Measurements from ENCODE around the gene IDH1. TPM values are rescaled to one million over a fixed set of nuclear protein-coding genes. Genes with fewer than 3 reads are reported as not detected.

Gene IDH1
- total and polyA plus RNA-seq, 2 of the 13 experiments (the other 11 are each of a cell fraction or from before 2014, with no cell fraction given): 312 to 1,077 TPM

DNA sequence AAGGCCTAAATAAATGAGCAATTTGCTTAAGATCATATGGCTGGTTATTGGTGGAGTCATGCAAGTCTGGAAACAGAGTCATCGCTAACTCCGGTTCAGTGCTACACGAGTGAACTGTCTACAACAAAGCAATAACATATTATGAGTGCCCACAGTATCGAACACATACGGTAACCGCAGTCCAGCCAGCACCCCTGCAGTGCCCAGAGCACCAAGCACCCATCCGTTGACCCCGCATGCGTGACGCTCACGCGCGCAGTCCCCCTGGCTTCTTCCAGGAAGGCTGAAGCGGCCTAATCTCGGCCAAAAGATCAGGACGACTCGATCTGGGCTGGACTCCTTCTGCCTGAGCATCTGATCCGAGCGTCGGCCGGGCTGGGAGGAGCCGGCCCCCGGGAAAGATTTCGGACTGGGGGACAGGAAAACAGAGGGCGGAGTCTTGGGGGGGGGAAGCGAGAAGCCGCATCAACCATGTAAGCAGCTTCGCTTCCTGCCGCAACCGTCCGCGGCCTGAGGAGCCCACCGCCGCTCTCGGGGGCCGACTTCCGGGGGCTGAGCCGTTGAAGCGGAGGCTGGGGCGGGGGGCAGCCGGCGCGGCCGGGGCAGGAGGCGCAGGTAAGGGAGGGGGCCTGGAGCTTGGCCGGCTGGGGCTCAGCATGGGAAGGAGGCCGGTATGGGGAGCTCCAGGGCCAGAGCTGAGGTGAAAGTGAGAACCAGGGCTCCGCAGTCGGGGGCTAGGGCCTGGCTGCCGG, 11.1 kb upstream of the IDH1 start, which contains the start of gene PIKFYVE (continued):
- TF ChIP-seq ESRRA (CRISPR knock-in tag; IDR thresholded peaks at IDR 0.05; ENCODE audit: low read depth) (peak; percentile 67), KLF12 (CRISPR knock-in tag; IDR thresholded peaks at IDR 0.05; ENCODE audit: borderline replicate concordance) (no peak), RBM22 (optimal IDR thresholded peaks at IDR 0.05; ENCODE audit: low read length) (no peak), ZNF879 (CRISPR knock-in tag; IDR thresholded peaks at IDR 0.05) (no peak), TBP (CRISPR knock-in tag; IDR thresholded peaks at IDR 0.05) (0 out of 2 replicates have a peak, but pooled peaks have one; percentile 10), ARID2 (CRISPR knock-in tag; IDR thresholded peaks at IDR 0.05; ENCODE audit: borderline replicate concordance) (no peak), YY1 (IDR thresholded peaks at IDR 0.05; ENCODE audit: insufficient read depth, insufficient replicate concordance, low read depth, low read length) (peak; percentile 89), HNRNPL (IDR thresholded peaks at IDR 0.05; ENCODE audit: low read depth, low read length) (peak; percentile 71; the same call in 1 of the 2 replicates), KLF6 (CRISPR knock-in tag; IDR thresholded peaks at IDR 0.05) (peak; percentile 50; the same call in 1 of the 2 replicates), NR2F2 (IDR thresholded peaks at IDR 0.05; ENCODE audit: borderline replicate concordance, low read depth) (no peak; the same call in 1 of the 2 replicates), ZNF207 (IDR thresholded peaks at IDR 0.05; ENCODE audit: borderline replicate concordance) (no peak), KLF13 (CRISPR knock-in tag; IDR thresholded peaks at IDR 0.05) (no peak), NFE2L2 (IDR thresholded peaks at IDR 0.05; ENCODE audit: low read length) (no peak)
- TF ChIP-seq, protein P1, sequence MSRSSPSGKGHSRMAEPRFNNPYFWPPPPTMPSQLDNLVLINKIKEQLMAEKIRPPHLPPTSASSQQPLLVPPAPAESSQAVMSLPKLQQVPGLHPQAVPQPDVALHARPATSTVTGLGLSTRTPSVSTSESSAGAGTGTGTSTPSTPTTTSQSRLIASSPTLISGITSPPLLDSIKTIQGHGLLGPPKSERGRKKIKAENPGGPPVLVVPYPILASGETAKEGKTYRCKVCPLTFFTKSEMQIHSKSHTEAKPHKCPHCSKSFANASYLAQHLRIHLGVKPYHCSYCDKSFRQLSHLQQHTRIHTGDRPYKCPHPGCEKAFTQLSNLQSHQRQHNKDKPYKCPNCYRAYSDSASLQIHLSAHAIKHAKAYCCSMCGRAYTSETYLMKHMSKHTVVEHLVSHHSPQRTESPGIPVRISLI (CRISPR knock-in tag; IDR thresholded peaks at IDR 0.05; ENCODE audit: borderline replicate concordance): peak; percentile 63; the same call in 1 of the 2 replicates
- TF ChIP-seq, protein P2, sequence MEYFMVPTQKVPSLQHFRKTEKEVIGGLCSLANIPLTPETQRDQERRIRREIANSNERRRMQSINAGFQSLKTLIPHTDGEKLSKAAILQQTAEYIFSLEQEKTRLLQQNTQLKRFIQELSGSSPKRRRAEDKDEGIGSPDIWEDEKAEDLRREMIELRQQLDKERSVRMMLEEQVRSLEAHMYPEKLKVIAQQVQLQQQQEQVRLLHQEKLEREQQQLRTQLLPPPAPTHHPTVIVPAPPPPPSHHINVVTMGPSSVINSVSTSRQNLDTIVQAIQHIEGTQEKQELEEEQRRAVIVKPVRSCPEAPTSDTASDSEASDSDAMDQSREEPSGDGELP (IDR thresholded peaks at IDR 0.05; ENCODE audit: borderline replicate concordance, low read depth): peak; percentile 100
- TF ChIP-seq, protein P3, sequence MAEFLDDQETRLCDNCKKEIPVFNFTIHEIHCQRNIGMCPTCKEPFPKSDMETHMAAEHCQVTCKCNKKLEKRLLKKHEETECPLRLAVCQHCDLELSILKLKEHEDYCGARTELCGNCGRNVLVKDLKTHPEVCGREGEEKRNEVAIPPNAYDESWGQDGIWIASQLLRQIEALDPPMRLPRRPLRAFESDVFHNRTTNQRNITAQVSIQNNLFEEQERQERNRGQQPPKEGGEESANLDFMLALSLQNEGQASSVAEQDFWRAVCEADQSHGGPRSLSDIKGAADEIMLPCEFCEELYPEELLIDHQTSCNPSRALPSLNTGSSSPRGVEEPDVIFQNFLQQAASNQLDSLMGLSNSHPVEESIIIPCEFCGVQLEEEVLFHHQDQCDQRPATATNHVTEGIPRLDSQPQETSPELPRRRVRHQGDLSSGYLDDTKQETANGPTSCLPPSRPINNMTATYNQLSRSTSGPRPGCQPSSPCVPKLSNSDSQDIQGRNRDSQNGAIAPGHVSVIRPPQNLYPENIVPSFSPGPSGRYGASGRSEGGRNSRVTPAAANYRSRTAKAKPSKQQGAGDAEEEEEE (CRISPR knock-in tag; IDR thresholded peaks at IDR 0.05; ENCODE audit: borderline replicate concordance): peak; percentile 98; the same call in 1 of the 2 replicates
- TF ChIP-seq, protein P4, sequence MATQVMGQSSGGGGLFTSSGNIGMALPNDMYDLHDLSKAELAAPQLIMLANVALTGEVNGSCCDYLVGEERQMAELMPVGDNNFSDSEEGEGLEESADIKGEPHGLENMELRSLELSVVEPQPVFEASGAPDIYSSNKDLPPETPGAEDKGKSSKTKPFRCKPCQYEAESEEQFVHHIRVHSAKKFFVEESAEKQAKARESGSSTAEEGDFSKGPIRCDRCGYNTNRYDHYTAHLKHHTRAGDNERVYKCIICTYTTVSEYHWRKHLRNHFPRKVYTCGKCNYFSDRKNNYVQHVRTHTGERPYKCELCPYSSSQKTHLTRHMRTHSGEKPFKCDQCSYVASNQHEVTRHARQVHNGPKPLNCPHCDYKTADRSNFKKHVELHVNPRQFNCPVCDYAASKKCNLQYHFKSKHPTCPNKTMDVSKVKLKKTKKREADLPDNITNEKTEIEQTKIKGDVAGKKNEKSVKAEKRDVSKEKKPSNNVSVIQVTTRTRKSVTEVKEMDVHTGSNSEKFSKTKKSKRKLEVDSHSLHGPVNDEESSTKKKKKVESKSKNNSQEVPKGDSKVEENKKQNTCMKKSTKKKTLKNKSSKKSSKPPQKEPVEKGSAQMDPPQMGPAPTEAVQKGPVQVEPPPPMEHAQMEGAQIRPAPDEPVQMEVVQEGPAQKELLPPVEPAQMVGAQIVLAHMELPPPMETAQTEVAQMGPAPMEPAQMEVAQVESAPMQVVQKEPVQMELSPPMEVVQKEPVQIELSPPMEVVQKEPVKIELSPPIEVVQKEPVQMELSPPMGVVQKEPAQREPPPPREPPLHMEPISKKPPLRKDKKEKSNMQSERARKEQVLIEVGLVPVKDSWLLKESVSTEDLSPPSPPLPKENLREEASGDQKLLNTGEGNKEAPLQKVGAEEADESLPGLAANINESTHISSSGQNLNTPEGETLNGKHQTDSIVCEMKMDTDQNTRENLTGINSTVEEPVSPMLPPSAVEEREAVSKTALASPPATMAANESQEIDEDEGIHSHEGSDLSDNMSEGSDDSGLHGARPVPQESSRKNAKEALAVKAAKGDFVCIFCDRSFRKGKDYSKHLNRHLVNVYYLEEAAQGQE (IDR thresholded peaks at IDR 0.05; ENCODE audit: borderline replicate concordance in 1 of 2, low read depth in 1 of 2, low read length in 2 of 2): peak in 1 of 2 experiments; percentile 64; a peak in 2 of 4 replicates
- TF ChIP-seq, protein P5, sequence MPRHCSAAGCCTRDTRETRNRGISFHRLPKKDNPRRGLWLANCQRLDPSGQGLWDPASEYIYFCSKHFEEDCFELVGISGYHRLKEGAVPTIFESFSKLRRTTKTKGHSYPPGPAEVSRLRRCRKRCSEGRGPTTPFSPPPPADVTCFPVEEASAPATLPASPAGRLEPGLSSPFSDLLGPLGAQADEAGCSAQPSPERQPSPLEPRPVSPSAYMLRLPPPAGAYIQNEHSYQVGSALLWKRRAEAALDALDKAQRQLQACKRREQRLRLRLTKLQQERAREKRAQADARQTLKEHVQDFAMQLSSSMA (CRISPR knock-in tag; IDR thresholded peaks at IDR 0.05): no peak
- TF ChIP-seq, protein P6, sequence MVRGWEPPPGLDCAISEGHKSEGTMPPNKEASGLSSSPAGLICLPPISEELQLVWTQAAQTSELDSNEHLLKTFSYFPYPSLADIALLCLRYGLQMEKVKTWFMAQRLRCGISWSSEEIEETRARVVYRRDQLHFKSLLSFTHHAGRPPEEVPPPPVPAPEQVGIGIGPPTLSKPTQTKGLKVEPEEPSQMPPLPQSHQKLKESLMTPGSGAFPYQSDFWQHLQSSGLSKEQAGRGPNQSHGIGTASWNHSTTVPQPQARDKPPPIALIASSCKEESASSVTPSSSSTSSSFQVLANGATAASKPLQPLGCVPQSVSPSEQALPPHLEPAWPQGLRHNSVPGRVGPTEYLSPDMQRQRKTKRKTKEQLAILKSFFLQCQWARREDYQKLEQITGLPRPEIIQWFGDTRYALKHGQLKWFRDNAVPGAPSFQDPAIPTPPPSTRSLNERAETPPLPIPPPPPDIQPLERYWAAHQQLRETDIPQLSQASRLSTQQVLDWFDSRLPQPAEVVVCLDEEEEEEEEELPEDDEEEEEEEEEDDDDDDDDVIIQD (CRISPR knock-in tag; IDR thresholded peaks at IDR 0.05; ENCODE audit: low read depth): peak; percentile 88
